ENCODE data around the gene PMEPA1. TPM values are rescaled to one million over a fixed set of nuclear protein-coding genes. Genes with fewer than 3 reads are reported as not detected.

The PMEPA1 gene
- total RNA-seq, 1 donor from 2014 or later = 62.5 TPM

GRCh38 chr20:57620274-57620990 is 89.4 kb downstream of the PMEPA1 start, which contains the start of gene ZBP1:
Gene ZBP1, minus strand, starts transcription at chr20:57620426. Its CDS starts 131 bp downstream, at chr20:57620295.
- no peak within 1 kb of the TSS for H3K4me3 ChIP-seq (ENCODE audit: low read depth, low read length)
- TF ChIP-seq, protein P1, sequence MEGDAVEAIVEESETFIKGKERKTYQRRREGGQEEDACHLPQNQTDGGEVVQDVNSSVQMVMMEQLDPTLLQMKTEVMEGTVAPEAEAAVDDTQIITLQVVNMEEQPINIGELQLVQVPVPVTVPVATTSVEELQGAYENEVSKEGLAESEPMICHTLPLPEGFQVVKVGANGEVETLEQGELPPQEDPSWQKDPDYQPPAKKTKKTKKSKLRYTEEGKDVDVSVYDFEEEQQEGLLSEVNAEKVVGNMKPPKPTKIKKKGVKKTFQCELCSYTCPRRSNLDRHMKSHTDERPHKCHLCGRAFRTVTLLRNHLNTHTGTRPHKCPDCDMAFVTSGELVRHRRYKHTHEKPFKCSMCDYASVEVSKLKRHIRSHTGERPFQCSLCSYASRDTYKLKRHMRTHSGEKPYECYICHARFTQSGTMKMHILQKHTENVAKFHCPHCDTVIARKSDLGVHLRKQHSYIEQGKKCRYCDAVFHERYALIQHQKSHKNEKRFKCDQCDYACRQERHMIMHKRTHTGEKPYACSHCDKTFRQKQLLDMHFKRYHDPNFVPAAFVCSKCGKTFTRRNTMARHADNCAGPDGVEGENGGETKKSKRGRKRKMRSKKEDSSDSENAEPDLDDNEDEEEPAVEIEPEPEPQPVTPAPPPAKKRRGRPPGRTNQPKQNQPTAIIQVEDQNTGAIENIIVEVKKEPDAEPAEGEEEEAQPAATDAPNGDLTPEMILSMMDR (conservative IDR thresholded peaks at IDR 0.05; ENCODE audit: low read depth, low read length) = no peak
- DNase-seq (ENCODE audit: low read depth) = no peak

- TF ChIP-seq, protein P1 (conservative IDR thresholded peaks at IDR 0.05; ENCODE audit: low read depth, low read length) = no peak
- no peak for DNase-seq (ENCODE audit: low read depth)
- H3K4me3 ChIP-seq (ENCODE audit: low read depth, low read length) = no peak overlapping the region
Observed at GRCh38 chr20:57619051-57619831, 90.6 kb downstream of the PMEPA1 start.

GRCh38 chr20:57618764-57619050 is 91.1 kb downstream of the PMEPA1 start:
- no peak overlapping the region for H3K4me3 ChIP-seq (ENCODE audit: low read depth, low read length)
- no peak for DNase-seq (ENCODE audit: low read depth)
- TF ChIP-seq, protein P1 (conservative IDR thresholded peaks at IDR 0.05; ENCODE audit: low read depth, low read length) = no peak

DNA sequence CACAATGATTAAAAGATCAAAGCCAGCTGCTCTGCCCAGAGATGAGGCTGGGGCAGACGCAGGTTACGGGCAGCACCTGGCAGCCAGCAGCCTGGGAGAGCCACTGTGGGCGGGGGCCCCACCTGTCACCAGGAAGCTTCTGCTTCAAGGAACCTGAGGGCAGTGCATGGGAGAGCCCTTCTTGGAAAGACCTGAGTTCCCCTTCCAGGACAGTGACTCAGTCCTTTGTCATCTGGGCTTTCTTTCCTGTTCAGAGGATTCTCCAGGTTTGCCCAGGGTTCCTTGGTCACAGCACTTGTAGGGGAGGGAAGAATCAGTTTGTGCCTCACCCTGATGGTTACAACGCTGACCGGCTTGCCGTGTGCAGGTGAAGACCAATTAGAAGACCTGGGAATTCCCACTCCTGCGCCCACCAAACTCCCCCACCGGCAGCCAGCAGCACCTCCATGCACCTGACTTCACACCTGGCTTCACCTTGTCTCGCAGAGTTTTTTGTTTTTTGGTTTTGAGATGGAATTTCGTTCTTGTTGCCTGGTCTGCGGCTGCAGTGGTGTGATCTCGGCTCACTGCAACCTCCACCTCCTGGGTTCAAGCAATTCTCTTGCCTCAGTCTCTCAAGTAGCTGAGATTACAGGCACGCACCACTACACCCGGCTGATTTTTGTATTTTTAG is 91.6 kb downstream of the PMEPA1 start:
- peak; percentile 38 for DNase-seq (ENCODE audit: low read depth)
- no peak overlapping the region for H3K4me3 ChIP-seq (ENCODE audit: low read depth, low read length)
- TF ChIP-seq, protein P1 (conservative IDR thresholded peaks at IDR 0.05; ENCODE audit: low read depth, low read length) = no peak

GRCh38 chr20:57617079-57617795 is 92.6 kb downstream of the PMEPA1 start:
- H3K4me3 ChIP-seq (ENCODE audit: low read depth, low read length) = no peak overlapping the region
- TF ChIP-seq, protein P1 (conservative IDR thresholded peaks at IDR 0.05; ENCODE audit: low read depth, low read length) = no peak
- DNase-seq (ENCODE audit: low read depth) = no peak

DNA sequence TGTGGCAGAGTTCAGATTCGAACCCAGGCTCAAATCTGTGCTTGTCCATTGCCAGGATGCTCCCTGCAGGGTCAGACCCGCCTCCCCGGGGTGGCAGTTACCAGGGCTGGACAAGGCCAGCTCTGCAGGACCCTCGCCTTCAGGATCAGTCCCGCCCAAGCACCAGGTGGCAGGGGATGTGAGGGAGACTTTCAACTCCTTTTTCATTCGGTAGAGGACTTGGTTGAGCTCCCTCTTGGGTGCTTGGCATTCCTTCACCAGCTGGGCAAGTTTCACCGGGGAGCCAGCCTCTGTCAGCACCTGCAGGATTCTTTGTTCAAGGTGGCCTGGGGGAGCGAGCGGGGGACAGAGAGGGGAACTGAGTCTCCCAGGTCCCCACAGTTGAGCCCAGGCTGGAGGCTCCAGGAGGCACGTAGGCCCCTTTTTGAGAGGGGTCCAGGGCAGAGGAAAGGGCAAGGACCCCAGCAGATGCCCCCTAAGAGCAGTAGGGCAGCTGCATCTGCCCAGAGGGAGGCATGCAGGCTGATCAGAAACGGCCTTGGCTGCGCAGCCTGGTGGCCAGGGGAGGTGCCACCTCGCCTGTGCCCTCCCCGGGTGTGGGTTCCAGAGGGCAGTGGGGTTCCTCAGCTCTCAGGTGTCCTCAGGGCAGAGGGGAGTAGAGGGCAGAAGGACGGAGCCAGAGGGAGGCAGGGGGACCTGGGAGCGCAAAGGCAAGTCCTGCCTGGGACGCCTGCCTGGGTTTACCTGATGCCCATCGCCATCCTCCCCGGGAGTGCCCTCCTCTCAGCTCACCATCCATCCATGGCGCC is 93.5 kb downstream of the PMEPA1 start:
- DNase-seq (ENCODE audit: low read depth) = no peak
- TF ChIP-seq, protein P1 (conservative IDR thresholded peaks at IDR 0.05; ENCODE audit: low read depth, low read length) = no peak
- H3K4me3 ChIP-seq (ENCODE audit: low read depth, low read length) = no peak overlapping the region
